CD4-positive, alpha-beta T cell treated with Interleukin-6 for 4 hours (primary cell): ENCODE results near the gene LRRTM4.

Experiments used
- DNase-seq: peaks from one replicate; pipeline ENCODE4 v3.0.0-alpha.2; 2020; ENCODE audit warnings: mixed read lengths

The LRRTM4 gene

GRCh38 chr2:77521931-77522470 lies at the start of gene LRRTM4:
Gene LRRTM4 (minus strand): TSS chr2:77522376.
- no peak for DNase-seq

GRCh38 chr2:77571545-77571944 lies 49.4 kb upstream of the LRRTM4 start:
- DNase-seq = no peak

- no peak for DNase-seq
Measured at GRCh38 chr2:77567723-77568122, 45.5 kb upstream of the LRRTM4 start.

GRCh38 chr2:77566582-77566981 lies 44.4 kb upstream of the LRRTM4 start:
- no peak for DNase-seq

GRCh38 chr2:77566131-77566530 lies 44.0 kb upstream of the LRRTM4 start:
- no peak for DNase-seq

- DNase-seq = no peak
Measured at GRCh38 chr2:77552956-77553355, 30.8 kb upstream of the LRRTM4 start.

- DNase-seq = no peak
Measured at GRCh38 chr2:77538031-77538430, 15.9 kb upstream of the LRRTM4 start.

- DNase-seq = no peak
Measured at GRCh38 chr2:77522888-77523287, 712 bp upstream of the LRRTM4 start.

GRCh38 chr2:77521548-77521891 lies 656 bp downstream of the LRRTM4 start:
- DNase-seq = no peak

GRCh38 chr2:77520641-77521547 lies 1.3 kb downstream of the LRRTM4 start:
- DNase-seq = no peak

- DNase-seq = no peak
Measured at GRCh38 chr2:77519888-77520506, 2.2 kb downstream of the LRRTM4 start.

- DNase-seq = no peak
Measured at GRCh38 chr2:77519164-77519887, 2.9 kb downstream of the LRRTM4 start.

- no peak for DNase-seq
Measured at GRCh38 chr2:77518311-77518710, 3.9 kb downstream of the LRRTM4 start.

GRCh38 chr2:77513191-77513590 lies 9.0 kb downstream of the LRRTM4 start:
- no peak for DNase-seq

GRCh38 chr2:77512507-77512906 lies 9.7 kb downstream of the LRRTM4 start:
- no peak for DNase-seq

- DNase-seq = no peak
Measured at GRCh38 chr2:77508511-77508910, 13.7 kb downstream of the LRRTM4 start.

GRCh38 chr2:77507657-77508056 lies 14.5 kb downstream of the LRRTM4 start:
- no peak for DNase-seq

- DNase-seq = no peak
Measured at GRCh38 chr2:77488141-77488540, 34.0 kb downstream of the LRRTM4 start.

- no peak for DNase-seq
Measured at GRCh38 chr2:77487074-77487803, 34.9 kb downstream of the LRRTM4 start.

- DNase-seq = no peak
Measured at GRCh38 chr2:77484026-77484425, 38.1 kb downstream of the LRRTM4 start.

GRCh38 chr2:77479895-77480294 lies 42.3 kb downstream of the LRRTM4 start:
- no peak for DNase-seq

- no peak for DNase-seq
Measured at GRCh38 chr2:77479395-77479794, 42.8 kb downstream of the LRRTM4 start.

- DNase-seq = no peak
Measured at GRCh38 chr2:77470096-77470495, 52.1 kb downstream of the LRRTM4 start.
